PFSK-1 (cell line): ENCODE data around the gene CDH19.

Source experiments
- POLR2AphosphoS5 ChIP-seq: IDR thresholded peaks from 2 replicates; pipeline ENCODE4 v1.6.1; 2012; ENCODE audit warnings: low read depth, mild to moderate bottlenecking, control low read depth, low read length, moderate library complexity
- SIN3A ChIP-seq: IDR thresholded peaks from 2 replicates; pipeline ENCODE4 v1.6.1; 2012; ENCODE audit warnings: mild to moderate bottlenecking, low read length, moderate library complexity, borderline replicate concordance; ENCODE audit not compliant: insufficient read depth
- TAF1 ChIP-seq: IDR thresholded peaks from 2 replicates; pipeline ENCODE4 v1.6.1; 2012; ENCODE audit warnings: low read length, control low read depth, borderline replicate concordance; ENCODE audit not compliant: insufficient read depth

- TF ChIP-seq SIN3A, result no peak
- no peak for TF ChIP-seq POLR2AphosphoS5
- TF ChIP-seq TAF1, result no peak
These were observed 89.9 kb downstream of the CDH19 start for GRCh38 chr18:66513996-66514395.
